ENCODE results near the gene PSAPL1.

PSAPL1 gene

DNA sequence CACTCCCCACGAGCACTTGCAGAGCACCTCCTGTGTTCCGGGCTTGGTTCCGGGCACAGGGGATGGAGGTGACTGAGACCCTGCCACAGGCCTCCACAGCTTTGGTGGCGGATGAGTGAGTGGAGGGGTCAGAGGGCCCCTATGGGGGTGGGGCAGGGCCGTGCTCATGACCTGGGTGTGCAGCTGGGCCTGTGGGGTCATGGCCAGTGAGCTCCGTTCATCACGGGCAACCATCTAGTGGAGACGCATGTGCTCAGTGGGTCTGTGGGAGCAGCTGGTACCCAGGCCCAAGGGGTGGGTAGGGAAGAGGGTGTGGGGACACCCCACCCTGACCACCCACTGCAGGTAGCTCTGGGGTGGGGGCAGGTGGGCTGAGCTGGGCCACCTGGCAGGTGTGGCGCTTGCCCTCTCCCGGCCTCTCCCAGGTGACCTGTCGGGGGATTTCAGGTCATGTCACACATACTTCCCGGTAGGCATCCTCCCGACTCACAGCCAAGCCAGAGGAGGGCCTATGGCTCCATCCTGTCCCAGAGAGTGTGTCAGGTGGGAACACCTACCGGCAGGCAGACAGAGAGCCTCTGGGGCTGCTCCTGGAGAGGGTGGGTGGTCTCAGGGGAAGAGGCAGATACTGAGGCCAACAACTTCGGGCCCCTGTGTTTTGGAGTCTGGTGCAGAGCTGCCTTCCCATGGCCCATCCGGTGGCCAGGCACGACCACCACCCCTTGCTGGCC is 3.6 kb downstream of the PSAPL1 start:
- no peak overlapping the region for H3K27ac ChIP-seq (replicated peaks)
- H3K4me3 ChIP-seq (replicated peaks; ENCODE audit: insufficient read depth, low read length), result no peak overlapping the region
- no peaks in the 10 kb centered on the region for H3K27me3 ChIP-seq (ENCODE audit: insufficient read depth, poor library complexity, severe bottlenecking)
- DNase-seq (ENCODE audit: low read depth in 1 of 2, low spot score in 1 of 2), result no peak
- TF ChIP-seq POLR2AphosphoS5 (IDR thresholded peaks at IDR 0.05; ENCODE audit: low read depth), result no peak
- no peak for TF ChIP-seq REST (IDR thresholded peaks at IDR 0.05; ENCODE audit: insufficient replicate concordance, low read depth)
- TF ChIP-seq, protein P1, sequence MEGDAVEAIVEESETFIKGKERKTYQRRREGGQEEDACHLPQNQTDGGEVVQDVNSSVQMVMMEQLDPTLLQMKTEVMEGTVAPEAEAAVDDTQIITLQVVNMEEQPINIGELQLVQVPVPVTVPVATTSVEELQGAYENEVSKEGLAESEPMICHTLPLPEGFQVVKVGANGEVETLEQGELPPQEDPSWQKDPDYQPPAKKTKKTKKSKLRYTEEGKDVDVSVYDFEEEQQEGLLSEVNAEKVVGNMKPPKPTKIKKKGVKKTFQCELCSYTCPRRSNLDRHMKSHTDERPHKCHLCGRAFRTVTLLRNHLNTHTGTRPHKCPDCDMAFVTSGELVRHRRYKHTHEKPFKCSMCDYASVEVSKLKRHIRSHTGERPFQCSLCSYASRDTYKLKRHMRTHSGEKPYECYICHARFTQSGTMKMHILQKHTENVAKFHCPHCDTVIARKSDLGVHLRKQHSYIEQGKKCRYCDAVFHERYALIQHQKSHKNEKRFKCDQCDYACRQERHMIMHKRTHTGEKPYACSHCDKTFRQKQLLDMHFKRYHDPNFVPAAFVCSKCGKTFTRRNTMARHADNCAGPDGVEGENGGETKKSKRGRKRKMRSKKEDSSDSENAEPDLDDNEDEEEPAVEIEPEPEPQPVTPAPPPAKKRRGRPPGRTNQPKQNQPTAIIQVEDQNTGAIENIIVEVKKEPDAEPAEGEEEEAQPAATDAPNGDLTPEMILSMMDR (IDR thresholded peaks at IDR 0.05; ENCODE audit: insufficient read depth, low read length), result no peak

DNA sequence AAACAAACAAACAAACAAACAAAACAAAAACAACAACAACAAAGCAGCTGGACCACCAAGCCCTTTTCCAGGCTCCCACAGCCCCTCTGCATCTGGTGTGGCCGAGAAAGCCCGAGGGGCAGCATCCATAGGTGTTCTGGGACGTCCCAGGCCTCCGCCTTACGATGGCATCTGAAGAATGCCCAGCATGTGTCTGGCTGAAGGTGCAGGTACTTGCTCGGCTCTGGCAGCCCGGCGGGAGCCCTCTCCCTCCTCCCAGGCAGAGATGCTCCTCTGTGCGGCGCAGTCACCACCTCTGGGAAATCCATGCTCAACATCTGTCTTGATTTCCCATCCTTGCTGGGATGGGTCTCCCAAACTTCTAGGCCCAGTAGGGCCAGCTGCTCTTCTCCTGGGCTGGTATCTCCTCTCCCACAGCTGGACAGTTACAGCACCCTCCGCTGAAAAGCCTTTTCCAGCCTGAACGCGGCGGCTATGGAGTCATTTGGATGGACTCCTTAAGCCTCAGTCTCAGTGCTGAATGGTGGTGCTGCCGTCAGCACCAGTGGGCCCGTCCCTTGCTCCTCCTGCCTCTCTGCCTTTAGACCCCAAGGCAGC is 4.3 kb downstream of the PSAPL1 start:
- no peaks in the 10 kb centered on the region for H3K27me3 ChIP-seq (ENCODE audit: insufficient read depth, poor library complexity, severe bottlenecking)
- no peak for DNase-seq (ENCODE audit: low read depth in 1 of 2, low spot score in 1 of 2)
- no peak for TF ChIP-seq SPI1 (IDR thresholded peaks at IDR 0.05; ENCODE audit: borderline replicate concordance, low read depth)
- TF ChIP-seq REST (IDR thresholded peaks at IDR 0.05; ENCODE audit: insufficient replicate concordance, low read depth), result no peak
- TF ChIP-seq GABPA (IDR thresholded peaks at IDR 0.05; ENCODE audit: low read depth), result no peak
- TF ChIP-seq, protein P1 (IDR thresholded peaks at IDR 0.05; ENCODE audit: insufficient read depth, low read length), result no peak
- no peak for TF ChIP-seq POLR2AphosphoS5 (IDR thresholded peaks at IDR 0.05; ENCODE audit: low read depth)
- no peak overlapping the region for H3K27ac ChIP-seq (replicated peaks)
- H3K4me3 ChIP-seq (replicated peaks; ENCODE audit: insufficient read depth, low read length), result no peak overlapping the region

DNA sequence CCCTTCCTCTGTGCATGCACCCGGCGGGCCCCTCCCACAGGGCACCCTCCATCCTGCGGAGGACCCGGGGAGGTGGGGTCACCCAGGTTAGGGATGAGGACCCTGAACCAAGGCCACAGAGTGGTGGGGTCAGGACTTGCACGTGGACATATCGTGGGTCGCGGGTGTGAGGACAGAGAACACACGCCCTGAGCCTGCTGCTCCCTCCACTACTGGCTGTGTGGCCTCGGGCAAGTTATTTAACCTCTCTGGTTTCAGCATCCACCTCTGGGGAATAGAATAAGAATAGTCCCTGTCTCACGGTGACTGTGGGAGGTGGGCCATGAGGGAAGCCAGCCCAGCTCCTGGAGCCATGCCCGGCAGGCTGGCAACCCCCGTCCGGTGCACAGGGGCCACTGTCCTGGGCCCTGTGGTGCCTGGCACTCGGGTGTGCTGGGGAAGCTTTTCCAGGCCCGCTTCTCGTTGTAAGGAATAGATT is 5.1 kb downstream of the PSAPL1 start:
- DNase-seq (ENCODE audit: low read depth in 1 of 2, low spot score in 1 of 2), result no peak
- Histone ChIP-seq H3K27me3 (ENCODE audit: insufficient read depth, poor library complexity, severe bottlenecking) (no peaks in the 10 kb centered on the region), H3K4me3 (replicated peaks; ENCODE audit: insufficient read depth, low read length) (no peak overlapping the region), H3K27ac (replicated peaks) (no peak overlapping the region)
- TF ChIP-seq GABPA (IDR thresholded peaks at IDR 0.05; ENCODE audit: low read depth) (no peak), REST (IDR thresholded peaks at IDR 0.05; ENCODE audit: insufficient replicate concordance, low read depth) (no peak), POLR2AphosphoS5 (IDR thresholded peaks at IDR 0.05; ENCODE audit: low read depth) (no peak), SPI1 (IDR thresholded peaks at IDR 0.05; ENCODE audit: borderline replicate concordance, low read depth) (no peak)
- TF ChIP-seq, protein P1 (IDR thresholded peaks at IDR 0.05; ENCODE audit: insufficient read depth, low read length), result no peak
